WTC11 (cell line): Measurements from ENCODE around the gene SGPP1. TPM values are rescaled to one million over a fixed set of nuclear protein-coding genes. Genes with fewer than 3 reads are reported as not detected.
A peak's percentile ranks its signal among the peaks of the same experiment; 100 is the strongest.

ENCODE experiments used
- ATAC-seq: fragments of 200-7000 bp; cut with Tn5 transposase; 2 replicates; pipeline ENCODE4 v1.10.0; 2021; ENCODE audit warnings: mild to moderate bottlenecking, moderate library complexity
- CTCF ChIA-PET: fragments of 300-600 bp; sonication (Branson Sonifier 250); formaldehyde crosslinking; loops from one replicate; lab custom pipeline; 2021; ENCODE audit warnings: antibody characterized with exemption; lab: Charles Lee
- POLR2A ChIA-PET: fragments of 350-600 bp; sonication (Branson Sonifier 250); formaldehyde crosslinking; loops from one replicate; lab custom pipeline; 2021; ENCODE audit warnings: antibody characterized with exemption; lab: Charles Lee
- DNase-seq: peaks from one replicate; pipeline ENCODE4 v3.0.0; 2021; ENCODE audit warnings: low spot score
- H3K27ac Mint-ChIP-seq: 2 replicates; pipeline ENCODE4 v1.8.0; 2021; ENCODE audit warnings: mixed read lengths
- H3K27me3 Mint-ChIP-seq: 2 replicates; pipeline ENCODE4 v1.8.0; 2021; ENCODE audit warnings: low read depth, mild to moderate bottlenecking, moderate library complexity, mixed read lengths
- H3K36me3 Mint-ChIP-seq: 2 replicates; pipeline ENCODE4 v1.8.0; 2021; ENCODE audit warnings: mixed read lengths
- H3K4me1 Mint-ChIP-seq: 2 replicates; pipeline ENCODE4 v1.8.0; 2022; ENCODE audit warnings: mixed read lengths
- H3K4me3 Mint-ChIP-seq: 2 replicates; pipeline ENCODE4 v1.8.0; 2021; ENCODE audit warnings: mild to moderate bottlenecking, moderate library complexity, mixed read lengths
- H3K9me3 Mint-ChIP-seq: 2 replicates; pipeline ENCODE4 v1.8.0; 2021; ENCODE audit warnings: mixed read lengths
- ATF6 ChIP-seq: sonication (generic); formaldehyde crosslinking; IDR thresholded peaks from 2 replicates; pipeline ENCODE4 v1.8.1; 2023; ENCODE audit warnings: mild to moderate bottlenecking, missing genetic modification reagents
- CBFB ChIP-seq: sonication (generic); formaldehyde crosslinking; IDR thresholded peaks from 2 replicates; pipeline ENCODE4 v1.8.1; 2022; ENCODE audit warnings: mild to moderate bottlenecking, low read depth, missing genetic modification reagents
- CREM ChIP-seq: sonication (generic); formaldehyde crosslinking; IDR thresholded peaks from 2 replicates; pipeline ENCODE4 v1.8.1; 2022; ENCODE audit warnings: mild to moderate bottlenecking, missing genetic modification reagents, moderate library complexity
- EMX1 ChIP-seq: fragments of 250-450 bp; sonication (Bioruptor Pico); IDR thresholded peaks from 2 replicates; pipeline ENCODE4 v1.8.0; 2021; ENCODE audit warnings: mild to moderate bottlenecking
- FOXJ3 ChIP-seq: sonication (generic); formaldehyde crosslinking; IDR thresholded peaks from 2 replicates; pipeline ENCODE4 v1.9.0; 2021; ENCODE audit warnings: missing genetic modification reagents, mild to moderate bottlenecking, borderline replicate concordance
- FOXP1 ChIP-seq: sonication (generic); formaldehyde crosslinking; IDR thresholded peaks from 2 replicates; pipeline ENCODE4 v1.8.0; 2022; ENCODE audit warnings: missing genetic modification reagents, mild to moderate bottlenecking, moderate library complexity, borderline replicate concordance
- GRHL2 ChIP-seq: fragments of 250-450 bp; sonication (Bioruptor Pico); IDR thresholded peaks from 2 replicates; pipeline ENCODE4 v1.8.0; 2022; ENCODE audit warnings: mild to moderate bottlenecking, moderate library complexity; ENCODE audit not compliant: insufficient replicate concordance, severe bottlenecking
- MAX ChIP-seq: sonication (generic); formaldehyde crosslinking; IDR thresholded peaks from 2 replicates; pipeline ENCODE4 v1.8.0; 2022; ENCODE audit warnings: mild to moderate bottlenecking, missing genetic modification reagents
- NFATC4 ChIP-seq: fragments of 250-450 bp; sonication (Bioruptor Pico); IDR thresholded peaks from 2 replicates; pipeline ENCODE4 v1.9.0; 2021; ENCODE audit warnings: mild to moderate bottlenecking
- NR2C2 ChIP-seq: sonication (generic); formaldehyde crosslinking; IDR thresholded peaks from 2 replicates; pipeline ENCODE4 v1.8.0; 2022; ENCODE audit warnings: mild to moderate bottlenecking, missing genetic modification reagents
- OVOL2 ChIP-seq: fragments of 250-450 bp; sonication (Bioruptor Pico); IDR thresholded peaks from 2 replicates; pipeline ENCODE4 v1.9.0; 2021; ENCODE audit warnings: mild to moderate bottlenecking, borderline replicate concordance
- RORB ChIP-seq: fragments of 250-450 bp; sonication (Bioruptor Pico); IDR thresholded peaks from 2 replicates; pipeline ENCODE4 v1.9.0; 2021; ENCODE audit warnings: mild to moderate bottlenecking
- ZNF232 ChIP-seq: sonication (generic); formaldehyde crosslinking; IDR thresholded peaks from 2 replicates; pipeline ENCODE4 v1.8.0; 2022; ENCODE audit warnings: mild to moderate bottlenecking, missing genetic modification reagents
- ZNF396 ChIP-seq: fragments of 250-450 bp; sonication (Bioruptor Pico); IDR thresholded peaks from 2 replicates; pipeline ENCODE4 v1.8.0; 2021; ENCODE audit warnings: mild to moderate bottlenecking, moderate library complexity, borderline replicate concordance
- total RNA-seq: library from RNA; stranded (reverse); gene quantifications from 3 replicates; pipeline ENCODE4 v1.2.3, GENCODE V29; 2021
- TF ChIP-seq, protein P1 (sequence below): sonication (generic); formaldehyde crosslinking; IDR thresholded peaks from 2 replicates; pipeline ENCODE4 v1.8.0; 2023; ENCODE audit warnings: missing genetic modification reagents, mild to moderate bottlenecking, borderline replicate concordance
- TF ChIP-seq, protein P2 (sequence below): fragments of 250-450 bp; sonication (Bioruptor Pico); conservative IDR thresholded peaks from 2 replicates; pipeline ENCODE4 v1.9.0; 2021; ENCODE audit warnings: mild to moderate bottlenecking
- TF ChIP-seq, protein P3 (sequence below): sonication (generic); formaldehyde crosslinking; IDR thresholded peaks from 2 replicates; pipeline ENCODE4 v1.8.0; 2023; ENCODE audit warnings: missing genetic modification reagents

Gene SGPP1
- total RNA-seq, 1 experiment from 2014 or later, result 8.5 TPM

- no peak for TF ChIP-seq FOXJ3 (CRISPR knock-in tag)
- TF ChIP-seq ATF6, result no peak
- no peak for TF ChIP-seq CREM (CRISPR knock-in tag)
- no peak for TF ChIP-seq FOXP1 (CRISPR knock-in tag)
- TF ChIP-seq, protein P1, sequence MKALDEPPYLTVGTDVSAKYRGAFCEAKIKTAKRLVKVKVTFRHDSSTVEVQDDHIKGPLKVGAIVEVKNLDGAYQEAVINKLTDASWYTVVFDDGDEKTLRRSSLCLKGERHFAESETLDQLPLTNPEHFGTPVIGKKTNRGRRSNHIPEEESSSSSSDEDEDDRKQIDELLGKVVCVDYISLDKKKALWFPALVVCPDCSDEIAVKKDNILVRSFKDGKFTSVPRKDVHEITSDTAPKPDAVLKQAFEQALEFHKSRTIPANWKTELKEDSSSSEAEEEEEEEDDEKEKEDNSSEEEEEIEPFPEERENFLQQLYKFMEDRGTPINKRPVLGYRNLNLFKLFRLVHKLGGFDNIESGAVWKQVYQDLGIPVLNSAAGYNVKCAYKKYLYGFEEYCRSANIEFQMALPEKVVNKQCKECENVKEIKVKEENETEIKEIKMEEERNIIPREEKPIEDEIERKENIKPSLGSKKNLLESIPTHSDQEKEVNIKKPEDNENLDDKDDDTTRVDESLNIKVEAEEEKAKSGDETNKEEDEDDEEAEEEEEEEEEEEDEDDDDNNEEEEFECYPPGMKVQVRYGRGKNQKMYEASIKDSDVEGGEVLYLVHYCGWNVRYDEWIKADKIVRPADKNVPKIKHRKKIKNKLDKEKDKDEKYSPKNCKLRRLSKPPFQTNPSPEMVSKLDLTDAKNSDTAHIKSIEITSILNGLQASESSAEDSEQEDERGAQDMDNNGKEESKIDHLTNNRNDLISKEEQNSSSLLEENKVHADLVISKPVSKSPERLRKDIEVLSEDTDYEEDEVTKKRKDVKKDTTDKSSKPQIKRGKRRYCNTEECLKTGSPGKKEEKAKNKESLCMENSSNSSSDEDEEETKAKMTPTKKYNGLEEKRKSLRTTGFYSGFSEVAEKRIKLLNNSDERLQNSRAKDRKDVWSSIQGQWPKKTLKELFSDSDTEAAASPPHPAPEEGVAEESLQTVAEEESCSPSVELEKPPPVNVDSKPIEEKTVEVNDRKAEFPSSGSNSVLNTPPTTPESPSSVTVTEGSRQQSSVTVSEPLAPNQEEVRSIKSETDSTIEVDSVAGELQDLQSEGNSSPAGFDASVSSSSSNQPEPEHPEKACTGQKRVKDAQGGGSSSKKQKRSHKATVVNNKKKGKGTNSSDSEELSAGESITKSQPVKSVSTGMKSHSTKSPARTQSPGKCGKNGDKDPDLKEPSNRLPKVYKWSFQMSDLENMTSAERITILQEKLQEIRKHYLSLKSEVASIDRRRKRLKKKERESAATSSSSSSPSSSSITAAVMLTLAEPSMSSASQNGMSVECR, result no peak
- TF ChIP-seq EMX1 (CRISPR knock-in tag), result no peak
- TF ChIP-seq, all 79 proteins: peak for 0
Observed at GRCh38 chr14:63650256-63650952, 77.5 kb downstream of the SGPP1 start (continued).

- ATAC-seq, result peak; percentile 52
- Mint-ChIP-seq H3K36me3 (no peaks in the 10 kb centered on the region), H3K27ac (no peak overlapping the region), H3K4me3 (no peak overlapping the region), H3K27me3 (no peaks in the 10 kb centered on the region), H3K4me1 (peaks cover 6% of the 10 kb centered on the region), H3K9me3 (no peaks in the 10 kb centered on the region)
- ChIA-PET CTCF (interaction anchor here (1.2 kb wide), 1 partner anchor 122 kb away, joined by 3 read pairs; no protein-coding TSS in a partner anchor), POLR2A (interaction anchor here (0.5 to 0.6 kb wide), 2 partner anchors 569 to 597 kb away, joined by 3 read pairs; no protein-coding TSS in a partner anchor)
- TF ChIP-seq RORB (no peak), NFATC4 (CRISPR knock-in tag) (no peak), ZNF232 (no peak), ZNF396 (CRISPR knock-in tag) (no peak), NR2C2 (CRISPR knock-in tag) (no peak), CBFB (CRISPR knock-in tag) (no peak), MAX (CRISPR knock-in tag) (no peak), OVOL2 (CRISPR knock-in tag) (no peak), GRHL2 (CRISPR knock-in tag) (no peak)
- TF ChIP-seq, protein P2, sequence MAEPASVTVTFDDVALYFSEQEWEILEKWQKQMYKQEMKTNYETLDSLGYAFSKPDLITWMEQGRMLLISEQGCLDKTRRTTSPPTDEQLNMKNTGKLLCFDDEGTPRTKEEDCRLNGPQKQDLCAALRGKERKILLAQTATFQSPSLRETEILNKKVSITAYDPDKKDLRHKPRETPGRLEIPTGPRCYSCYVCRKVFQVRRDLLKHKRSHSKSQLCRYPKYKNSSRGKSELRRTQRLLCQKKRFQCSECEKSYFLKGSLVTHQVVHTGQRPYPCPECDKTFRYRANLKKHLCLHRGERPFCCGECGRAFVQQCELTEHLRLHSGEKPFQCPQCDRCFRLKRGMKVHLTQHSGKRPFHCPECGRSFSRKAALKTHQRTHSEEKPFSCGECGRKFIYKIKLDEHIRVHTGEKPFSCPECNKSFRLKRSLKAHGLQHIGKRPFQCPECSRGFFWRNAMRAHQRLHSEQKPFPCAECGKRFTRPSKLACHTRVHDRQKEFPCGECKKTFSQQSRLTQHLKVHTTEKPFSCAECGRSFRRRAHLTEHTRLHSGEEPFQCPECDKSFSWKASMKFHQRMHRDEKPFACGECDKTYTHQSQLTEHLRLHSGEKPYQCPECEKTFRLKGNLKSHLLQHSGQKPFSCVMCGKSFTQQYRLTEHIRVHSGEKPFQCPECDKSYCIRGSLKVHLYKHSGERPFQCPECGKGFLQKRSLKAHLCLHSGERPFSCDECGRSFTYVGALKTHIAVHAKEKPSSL (CRISPR knock-in tag), result no peak
- TF ChIP-seq, protein P3, sequence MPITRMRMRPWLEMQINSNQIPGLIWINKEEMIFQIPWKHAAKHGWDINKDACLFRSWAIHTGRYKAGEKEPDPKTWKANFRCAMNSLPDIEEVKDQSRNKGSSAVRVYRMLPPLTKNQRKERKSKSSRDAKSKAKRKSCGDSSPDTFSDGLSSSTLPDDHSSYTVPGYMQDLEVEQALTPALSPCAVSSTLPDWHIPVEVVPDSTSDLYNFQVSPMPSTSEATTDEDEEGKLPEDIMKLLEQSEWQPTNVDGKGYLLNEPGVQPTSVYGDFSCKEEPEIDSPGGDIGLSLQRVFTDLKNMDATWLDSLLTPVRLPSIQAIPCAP, result no peak
- no peak for DNase-seq
Observed at GRCh38 chr14:63647696-63648410, 80.0 kb downstream of the SGPP1 start.
